Measurements from ENCODE around the gene HOXC10.

Gene HOXC10

DNA sequence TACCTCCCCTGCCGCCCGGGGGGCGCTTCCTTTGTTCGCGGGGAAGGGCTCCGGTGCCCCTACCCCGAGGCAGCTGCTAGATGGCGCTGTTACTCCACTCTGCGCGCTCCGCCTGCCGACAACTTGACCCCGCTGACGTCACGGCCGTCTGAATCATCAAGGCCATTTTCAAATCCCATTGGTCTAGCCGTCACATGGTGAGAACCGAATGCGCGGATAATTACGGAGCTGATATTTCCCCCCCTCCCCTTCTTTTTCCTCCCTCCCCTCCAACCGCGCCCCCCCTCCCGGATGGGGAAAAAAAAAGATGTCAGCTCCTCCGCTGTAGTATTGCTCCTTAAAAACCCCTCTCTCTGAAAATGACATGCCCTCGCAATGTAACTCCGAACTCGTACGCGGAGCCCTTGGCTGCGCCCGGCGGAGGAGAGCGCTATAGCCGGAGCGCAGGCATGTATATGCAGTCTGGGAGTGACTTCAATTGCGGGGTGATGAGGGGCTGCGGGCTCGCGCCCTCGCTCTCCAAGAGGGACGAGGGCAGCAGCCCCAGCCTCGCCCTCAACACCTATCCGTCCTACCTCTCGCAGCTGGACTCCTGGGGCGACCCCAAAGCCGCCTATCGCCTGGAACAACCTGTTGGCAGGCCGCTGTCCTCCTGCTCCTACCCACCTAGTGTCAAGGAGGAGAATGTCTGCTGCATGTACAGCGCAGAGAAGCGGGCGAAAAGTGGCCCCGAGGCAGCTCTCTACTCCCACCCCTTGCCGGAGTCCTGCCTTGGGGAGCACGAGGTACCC, at the start of gene HOXC10:
Gene HOXC10, plus strand, starts transcription at position 246 of the 791 bp plus-strand sequence. Its CDS starts 114 bp downstream, at position 360.
- peak; percentile 76 for DNase-seq (ENCODE audit: low read depth)

- DNase-seq (ENCODE audit: low read depth), result no peak
Observed at GRCh38 chr12:53935383-53936341, 49.3 kb upstream of the HOXC10 start.

- no peak for DNase-seq (ENCODE audit: low read depth)
Observed at GRCh38 chr12:53937099-53937498, 47.8 kb upstream of the HOXC10 start.

- DNase-seq (ENCODE audit: low read depth), result no peak
Observed at GRCh38 chr12:53937596-53938325, 47.2 kb upstream of the HOXC10 start.

DNA sequence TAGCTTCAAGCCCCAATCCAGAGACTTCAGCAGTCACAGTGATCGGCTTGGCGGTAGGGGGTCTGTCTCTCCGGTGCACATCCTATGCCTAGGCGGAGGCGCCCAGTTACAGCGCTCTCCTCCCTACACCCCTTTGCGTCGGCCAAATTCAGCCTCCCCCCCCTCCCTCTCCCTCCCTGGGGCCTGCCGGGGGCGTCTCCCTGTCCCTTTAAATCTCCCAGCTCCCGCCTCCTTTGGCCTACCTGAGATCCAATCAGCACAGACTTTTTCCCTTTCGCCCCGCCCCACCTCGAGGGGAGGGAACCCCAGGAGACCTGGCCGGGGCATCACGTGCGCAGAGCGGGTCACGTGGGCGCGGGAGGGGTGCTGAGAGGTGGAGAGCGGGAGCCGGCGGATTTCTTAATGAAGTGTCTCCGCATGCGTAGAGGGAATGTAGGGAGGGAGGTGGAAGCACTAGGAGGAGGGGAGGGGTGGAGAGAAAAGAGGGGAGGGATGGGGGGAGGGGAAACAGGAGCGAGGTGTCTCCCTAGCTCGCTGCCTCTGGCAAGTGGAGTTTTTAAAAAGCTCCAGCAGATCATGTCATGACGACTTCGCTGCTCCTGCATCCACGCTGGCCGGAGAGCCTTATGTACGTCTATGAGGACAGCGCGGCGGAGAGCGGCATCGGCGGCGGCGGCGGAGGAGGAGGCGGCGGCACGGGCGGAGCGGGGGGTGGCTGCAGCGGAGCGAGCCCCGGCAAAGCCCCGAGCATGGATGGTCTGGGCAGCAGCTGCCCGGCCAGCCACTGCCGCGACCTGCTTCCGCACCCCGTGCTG, 46.4 kb upstream of the HOXC10 start, which contains the start of gene HOXC13:
Gene HOXC13, plus strand, starts transcription at position 506 of the 815 bp plus-strand sequence. Its CDS starts 76 bp downstream, at position 582.
- DNase-seq (ENCODE audit: low read depth), result peak; percentile 27

DNA sequence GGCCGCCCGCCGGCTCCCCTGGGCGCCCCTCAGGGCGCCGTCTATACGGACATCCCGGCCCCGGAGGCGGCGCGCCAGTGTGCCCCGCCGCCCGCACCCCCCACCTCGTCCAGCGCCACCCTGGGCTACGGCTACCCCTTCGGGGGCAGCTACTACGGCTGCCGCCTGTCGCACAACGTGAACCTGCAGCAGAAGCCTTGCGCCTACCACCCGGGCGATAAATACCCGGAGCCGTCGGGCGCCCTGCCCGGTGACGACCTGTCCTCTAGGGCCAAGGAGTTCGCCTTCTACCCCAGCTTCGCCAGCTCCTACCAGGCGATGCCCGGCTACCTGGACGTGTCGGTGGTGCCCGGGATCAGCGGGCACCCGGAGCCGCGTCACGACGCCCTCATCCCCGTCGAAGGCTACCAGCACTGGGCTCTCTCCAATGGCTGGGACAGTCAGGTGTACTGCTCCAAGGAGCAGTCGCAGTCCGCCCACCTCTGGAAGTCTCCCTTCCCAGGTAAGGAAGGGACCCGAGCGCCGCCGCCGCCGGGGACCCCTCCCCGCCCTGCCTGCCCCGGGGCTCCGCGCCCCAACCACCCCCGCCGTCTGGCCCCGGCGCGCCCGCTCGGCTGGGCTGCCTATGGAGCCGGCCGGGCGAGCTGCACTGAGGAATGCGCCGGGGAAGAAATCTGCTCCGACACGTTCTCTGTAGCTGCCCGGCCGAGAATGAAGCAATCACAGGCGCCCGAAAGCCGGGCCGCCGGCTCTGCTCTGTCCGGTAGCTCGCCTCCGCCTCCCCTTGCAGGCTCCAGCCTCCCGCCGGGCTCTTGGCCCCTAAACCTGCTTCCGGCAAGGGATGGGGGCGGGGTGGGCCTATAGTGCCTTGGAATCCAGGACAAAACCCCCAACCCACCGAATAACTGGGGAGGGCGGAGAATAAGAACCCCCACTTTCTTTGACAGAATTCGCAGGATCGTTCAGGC, 45.5 kb upstream of the HOXC10 start:
- DNase-seq (ENCODE audit: low read depth), result no peak

- DNase-seq (ENCODE audit: low read depth), result no peak
Observed at GRCh38 chr12:53940443-53941014, 44.4 kb upstream of the HOXC10 start.

GRCh38 chr12:53941187-53941586, 43.8 kb upstream of the HOXC10 start:
- DNase-seq (ENCODE audit: low read depth), result no peak

DNA sequence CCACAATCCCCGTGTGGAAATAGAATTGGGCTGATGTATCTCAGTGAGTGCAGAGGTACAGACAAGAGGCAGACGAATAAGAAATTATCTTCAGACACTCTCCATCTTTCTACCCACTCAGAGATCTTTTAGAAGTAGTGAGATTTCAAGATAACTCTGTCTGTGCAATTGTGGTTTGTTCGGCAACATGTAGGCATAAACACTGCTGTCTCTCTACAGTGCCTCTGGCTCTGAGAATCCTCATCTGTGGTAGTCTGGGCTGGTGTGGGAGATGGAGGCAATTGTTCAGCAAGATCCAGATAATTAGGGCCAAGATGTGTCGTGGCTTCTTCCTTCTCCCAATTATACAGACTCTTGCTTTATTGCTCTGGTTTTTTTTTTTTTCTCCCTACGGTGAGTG, 43.2 kb upstream of the HOXC10 start:
- DNase-seq (ENCODE audit: low read depth), result no peak

DNA sequence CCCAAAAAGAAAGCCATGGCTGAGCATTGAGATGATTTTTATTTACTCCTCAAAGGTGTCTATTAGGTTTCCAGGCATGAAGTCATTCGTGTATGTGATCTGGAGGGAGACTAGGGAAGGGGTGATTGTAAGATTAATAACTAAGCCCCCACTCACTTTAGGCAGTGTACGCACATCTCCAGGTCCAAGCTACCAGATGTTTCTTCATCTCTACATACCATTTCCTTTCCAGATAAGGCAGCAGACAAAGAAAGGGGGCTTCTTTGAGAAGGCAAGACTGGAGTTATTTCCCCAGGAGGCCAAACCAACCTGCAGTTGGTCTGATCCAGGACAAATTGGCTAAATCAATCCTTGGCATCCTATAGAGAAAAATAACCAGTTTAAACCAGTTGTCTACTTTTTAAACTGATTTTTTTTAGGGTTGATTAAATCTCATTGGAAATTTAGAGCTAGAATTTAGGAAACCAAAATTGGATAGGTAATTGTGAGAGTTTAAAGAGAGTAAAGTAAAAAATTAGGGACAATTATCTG, 42.4 kb upstream of the HOXC10 start:
- DNase-seq (ENCODE audit: low read depth), result no peak

DNA sequence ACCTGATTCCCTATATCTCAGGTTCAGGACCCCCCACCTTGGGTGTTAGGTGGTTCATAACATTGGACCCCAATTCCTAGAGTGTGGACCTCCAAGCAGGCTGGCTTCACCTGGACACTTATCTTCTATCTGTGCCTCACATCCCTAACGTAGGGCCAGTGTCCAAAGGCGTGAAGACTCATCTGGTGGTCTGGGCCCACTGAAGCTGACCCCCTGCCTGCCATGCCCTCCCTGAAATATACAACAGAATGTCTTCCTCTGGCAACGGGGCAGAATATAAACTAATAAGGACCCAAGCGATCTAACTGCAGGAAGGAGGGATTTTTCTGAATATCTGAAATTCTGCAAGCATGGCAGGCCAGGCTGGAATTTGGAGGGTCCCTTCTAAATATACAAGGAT, 40.7 kb upstream of the HOXC10 start:
- no peak for DNase-seq (ENCODE audit: low read depth)

DNA sequence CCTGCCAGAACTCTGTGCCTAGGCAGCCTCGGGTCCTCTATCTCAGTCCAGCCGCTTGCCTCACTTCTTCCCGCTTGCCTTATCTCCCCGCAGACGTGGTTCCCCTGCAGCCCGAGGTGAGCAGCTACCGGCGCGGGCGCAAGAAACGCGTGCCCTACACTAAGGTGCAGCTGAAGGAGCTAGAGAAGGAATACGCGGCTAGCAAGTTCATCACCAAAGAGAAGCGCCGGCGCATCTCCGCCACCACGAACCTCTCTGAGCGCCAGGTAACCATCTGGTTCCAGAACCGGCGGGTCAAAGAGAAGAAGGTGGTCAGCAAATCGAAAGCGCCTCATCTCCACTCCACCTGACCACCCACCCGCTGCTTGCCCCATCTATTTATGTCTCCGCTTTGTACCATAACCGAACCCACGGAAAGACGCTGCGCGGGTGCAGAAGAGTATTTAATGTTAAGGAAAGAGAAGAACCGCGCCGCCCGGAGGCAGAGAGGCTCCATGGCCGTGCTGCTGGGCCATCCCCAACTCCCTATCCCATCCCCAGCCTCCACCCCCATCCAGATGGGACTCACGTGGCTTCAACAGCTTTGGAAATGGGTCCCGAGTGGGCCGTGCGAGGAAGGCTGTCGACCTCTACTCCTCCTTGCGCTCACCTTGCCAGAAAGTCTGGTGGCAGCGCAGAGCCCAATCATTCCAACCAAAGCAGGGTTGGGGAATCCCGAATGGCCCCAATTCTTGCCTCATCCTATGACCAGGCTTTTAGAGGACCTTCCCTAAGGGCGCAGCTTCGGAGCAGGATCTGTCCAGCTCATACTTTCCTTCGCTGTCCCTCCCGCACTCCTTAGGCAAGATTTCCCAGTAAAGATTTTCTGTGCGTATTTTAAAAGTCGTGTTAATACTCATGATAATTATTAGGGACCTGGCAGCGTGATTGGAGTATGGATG, 39.8 kb upstream of the HOXC10 start:
- DNase-seq (ENCODE audit: low read depth), result no peak

- no peak for DNase-seq (ENCODE audit: low read depth)
Observed at GRCh38 chr12:53947743-53948142, 37.2 kb upstream of the HOXC10 start.

GRCh38 chr12:53948650-53949593, 36.0 kb upstream of the HOXC10 start:
- DNase-seq (ENCODE audit: low read depth), result no peak

- DNase-seq (ENCODE audit: low read depth), result no peak
Observed at GRCh38 chr12:53949631-53950436, 35.1 kb upstream of the HOXC10 start.

- no peak for DNase-seq (ENCODE audit: low read depth)
Observed at GRCh38 chr12:53950437-53950773, 34.5 kb upstream of the HOXC10 start.
